ENCODE data around the gene CAPN8.

DNA sequence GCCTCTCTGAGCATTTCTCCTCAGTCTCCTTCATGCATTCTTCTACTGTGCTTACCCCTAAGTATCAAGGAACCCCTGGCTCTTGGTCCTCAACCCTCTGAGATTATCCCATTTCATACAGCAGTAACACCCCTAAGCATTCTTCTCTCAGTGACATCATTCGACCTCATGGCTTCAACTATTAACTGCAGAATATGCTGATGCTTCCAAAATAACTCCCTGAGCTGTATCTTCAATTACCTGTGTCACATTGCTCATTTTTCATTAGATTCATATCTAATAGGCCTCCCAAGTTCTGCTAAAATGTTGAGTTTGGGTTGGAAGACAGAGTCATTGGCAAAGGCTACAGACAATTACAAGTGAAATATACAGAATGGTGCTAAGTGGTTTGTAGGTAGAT, 7.5 kb downstream of the CAPN8 start:
- TF ChIP-seq YY1 (IDR thresholded peaks at IDR 0.05; ENCODE audit: insufficient read depth, insufficient read length) (no peak), ZNF274 (IDR thresholded peaks at IDR 0.05; ENCODE audit: low read depth, low read length) (no peak)

All from NT2/D1 (cell line).